ENCODE results near the gene ZDHHC12.

- TF ChIP-seq BHLHE40 (IDR thresholded peaks at IDR 0.05; ENCODE audit: borderline replicate concordance) (no peak), FOXA1 (IDR thresholded peaks at IDR 0.05) (no peak), FOXK2 (IDR thresholded peaks at IDR 0.05) (no peak), FOXM1 (IDR thresholded peaks at IDR 0.05; ENCODE audit: borderline replicate concordance) (no peak), CTBP1 (IDR thresholded peaks at IDR 0.05; ENCODE audit: borderline replicate concordance) (no peak), SUZ12 (IDR thresholded peaks at IDR 0.05) (no peak), L3MBTL2 (conservative IDR thresholded peaks at IDR 0.05) (no peak), TARDBP (IDR thresholded peaks at IDR 0.05) (no peak), ZNF384 (IDR thresholded peaks at IDR 0.05) (no peak)
These were observed 49.1 kb upstream of the ZDHHC12 start for GRCh38 chr9:128773049-128773448.

Measured in HEK293T (cell line).